Heart left ventricle (tissue), 13 donors: ENCODE results near the gene PRC1.

Source experiments
- POLR2A ChIP-seq, 2 donors: fragments of 450-650 bp; IDR thresholded peaks; one replicate each; pipeline ENCODE4 v1.6.1; 2017; ENCODE audit warnings: antibody characterized with exemption in 2 of 2, mild to moderate bottlenecking in 2 of 2, moderate library complexity in 2 of 2
- TF ChIP-seq, protein P1 (sequence below), 12 donors: fragments of 200-600 bp; sonication (generic) in 4 of 12; IDR thresholded peaks; one replicate each; pipeline versions ENCODE4 v1.5.0 to v1.8.0; 2018 to 2022; ENCODE audit warnings: antibody characterized with exemption in 12 of 12, mild to moderate bottlenecking in 5 of 12
- donor health status: ischemic (EF 13 %, LVEDD 7.1; RV severe dilation, severe dysfunction).
- donor health status: DM: no; HTN: yes; CAD: no.
- donor health status: DM: no; HTN: no; CAD: no.
- donor health status: ischemic (EF 25% LVEDD 6.9; RV normal size, moderate dysfunction).
- donor health status: ischemic (EF 25% LVEDD 5.7; RV mildly dilated, moderate dysfunction).
- donor health status: ischemic (EF 35%, LVEDD 5.7; RV mildly dilated, moderate dysfunction).
- donor health status: nonischemic (EF 11% LVEDD 7.7; RV severe dilation, severe dysfunction).
- donor health status: DM: yes; HTN: yes; CAD: no.
- donor health status: PGD.
- donor health status: ischemic (EF 29% LVEDD 5.4; RV normal size, mild dysfunction).
- donor health status: nonischemic (EF 23%, LVEDD 6.1; RV moderate dilation, normal function).

DNA sequence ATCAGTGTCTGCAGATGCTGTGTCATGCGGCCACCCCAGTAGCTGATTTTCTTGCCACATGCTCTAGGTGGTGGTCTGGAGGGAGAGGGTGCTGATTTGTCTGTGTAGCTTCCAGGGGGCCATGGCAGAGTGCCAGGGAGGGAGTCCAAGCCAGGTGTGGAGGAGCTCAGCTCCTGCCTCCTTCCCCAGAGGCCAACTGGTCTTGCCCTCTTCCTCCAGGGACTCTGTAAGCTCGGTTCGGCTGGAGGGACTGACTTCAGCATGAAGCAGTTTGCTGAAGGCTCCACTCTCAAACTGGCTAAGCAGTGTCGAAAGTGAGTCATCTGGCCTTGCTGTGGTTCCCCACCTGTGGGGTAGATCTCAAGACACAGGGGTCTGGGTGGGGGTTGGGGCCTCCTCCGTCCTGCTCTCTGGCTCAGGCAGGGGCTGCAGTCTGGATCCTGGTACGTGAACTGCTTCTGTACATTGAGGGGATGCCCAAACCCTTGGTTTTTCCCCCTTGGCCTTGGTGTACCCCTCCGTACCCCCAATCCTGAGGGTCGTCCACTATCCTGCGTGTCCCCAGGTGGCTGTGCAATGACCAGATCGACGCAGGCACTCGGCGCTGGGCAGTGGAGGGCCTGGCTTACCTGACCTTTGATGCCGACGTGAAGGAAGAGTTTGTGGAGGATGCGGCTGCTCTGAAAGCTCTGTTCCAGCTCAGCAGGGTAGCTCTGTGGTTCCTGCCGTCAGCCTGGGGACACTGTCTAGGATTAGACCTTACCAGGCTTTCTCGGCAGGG, 46.6 kb downstream of the PRC1 start:
- no peak for TF ChIP-seq POLR2A (IDR thresholded peaks at IDR 0.05)
- TF ChIP-seq, protein P1, sequence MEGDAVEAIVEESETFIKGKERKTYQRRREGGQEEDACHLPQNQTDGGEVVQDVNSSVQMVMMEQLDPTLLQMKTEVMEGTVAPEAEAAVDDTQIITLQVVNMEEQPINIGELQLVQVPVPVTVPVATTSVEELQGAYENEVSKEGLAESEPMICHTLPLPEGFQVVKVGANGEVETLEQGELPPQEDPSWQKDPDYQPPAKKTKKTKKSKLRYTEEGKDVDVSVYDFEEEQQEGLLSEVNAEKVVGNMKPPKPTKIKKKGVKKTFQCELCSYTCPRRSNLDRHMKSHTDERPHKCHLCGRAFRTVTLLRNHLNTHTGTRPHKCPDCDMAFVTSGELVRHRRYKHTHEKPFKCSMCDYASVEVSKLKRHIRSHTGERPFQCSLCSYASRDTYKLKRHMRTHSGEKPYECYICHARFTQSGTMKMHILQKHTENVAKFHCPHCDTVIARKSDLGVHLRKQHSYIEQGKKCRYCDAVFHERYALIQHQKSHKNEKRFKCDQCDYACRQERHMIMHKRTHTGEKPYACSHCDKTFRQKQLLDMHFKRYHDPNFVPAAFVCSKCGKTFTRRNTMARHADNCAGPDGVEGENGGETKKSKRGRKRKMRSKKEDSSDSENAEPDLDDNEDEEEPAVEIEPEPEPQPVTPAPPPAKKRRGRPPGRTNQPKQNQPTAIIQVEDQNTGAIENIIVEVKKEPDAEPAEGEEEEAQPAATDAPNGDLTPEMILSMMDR (IDR thresholded peaks at IDR 0.05), result no peak
